GM23248 (cell line): Measurements from ENCODE around the gene KYAT1.

Source experiments
- EZH2 ChIP-seq: fragments of 200-600 bp; sonication (generic); IDR thresholded peaks from 2 replicates; pipeline ENCODE4 v1.6.1; 2018; ENCODE audit warnings: antibody characterized with exemption, mild to moderate bottlenecking; ENCODE audit not compliant: insufficient read depth, poor library complexity, severe bottlenecking
- EZH2phosphoT487 ChIP-seq: fragments of 200-600 bp; sonication (generic); IDR thresholded peaks from 2 replicates; pipeline ENCODE4 v1.6.1; 2018; ENCODE audit warnings: antibody characterized with exemption, moderate library complexity, mild to moderate bottlenecking, low read depth; ENCODE audit not compliant: insufficient read depth

DNA sequence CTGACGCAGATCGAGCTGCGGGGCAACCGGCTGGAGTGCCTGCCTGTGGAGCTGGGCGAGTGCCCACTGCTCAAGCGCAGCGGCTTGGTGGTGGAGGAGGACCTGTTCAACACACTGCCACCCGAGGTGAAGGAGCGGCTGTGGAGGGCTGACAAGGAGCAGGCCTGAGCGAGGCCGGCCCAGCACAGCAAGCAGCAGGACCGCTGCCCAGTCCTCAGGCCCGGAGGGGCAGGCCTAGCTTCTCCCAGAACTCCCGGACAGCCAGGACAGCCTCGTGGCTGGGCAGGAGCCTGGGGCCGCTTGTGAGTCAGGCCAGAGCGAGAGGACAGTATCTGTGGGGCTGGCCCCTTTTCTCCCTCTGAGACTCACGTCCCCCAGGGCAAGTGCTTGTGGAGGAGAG is 34.5 kb upstream of the KYAT1 start:
- TF ChIP-seq EZH2 (no peak), EZH2phosphoT487 (no peak)
